ENCODE data around the gene LARGE1.

Gene LARGE1

DNA sequence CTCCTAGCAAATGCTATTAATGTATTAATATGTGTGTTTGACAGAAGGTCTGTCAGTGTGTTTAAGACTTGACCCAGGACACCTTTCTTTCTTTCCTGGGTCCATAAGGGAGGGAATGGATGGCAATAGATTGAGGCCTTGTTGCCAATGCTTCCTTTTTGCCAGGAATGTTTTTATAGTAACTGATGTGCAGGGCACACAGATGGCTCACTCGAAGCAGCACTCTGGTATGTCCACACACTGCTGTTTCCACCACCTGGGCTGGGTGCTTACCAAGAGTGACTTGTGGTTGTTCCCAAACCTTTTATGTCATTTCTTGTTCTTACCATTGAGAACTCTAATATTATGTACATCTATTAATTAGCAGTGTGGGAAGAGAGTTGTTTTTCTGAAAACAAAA is 465.2 kb downstream of the LARGE1 start:
- no peak for DNase-seq

DNA sequence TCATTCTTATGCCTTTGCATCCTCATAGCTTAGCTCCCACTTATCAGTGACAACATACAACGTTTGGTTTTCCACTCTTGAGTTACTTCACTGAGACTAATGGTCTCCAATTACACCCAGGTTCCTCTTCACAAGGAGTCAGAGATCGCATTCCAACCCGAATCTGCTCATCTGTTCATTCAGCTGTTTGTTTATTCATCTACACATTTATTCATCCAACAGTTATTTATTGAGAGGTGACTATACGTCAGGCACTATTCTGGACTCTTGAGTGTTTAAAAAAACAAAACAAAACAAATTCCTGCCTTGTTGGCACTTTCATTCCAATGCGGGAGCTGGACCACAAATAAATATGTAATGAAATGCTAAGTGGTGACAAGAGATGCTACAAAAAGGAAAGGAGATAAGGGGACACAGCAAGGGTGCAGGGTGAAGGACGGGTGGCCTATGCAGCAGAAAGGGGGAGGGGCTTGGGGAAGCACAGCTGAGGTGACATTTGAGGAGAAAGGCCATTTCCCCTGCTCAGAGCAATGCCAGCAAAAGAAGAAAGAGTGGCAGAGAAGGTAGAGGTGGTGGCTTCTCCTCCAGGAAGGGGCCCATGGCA is 468.3 kb downstream of the LARGE1 start:
- DNase-seq, result no peak

DNA sequence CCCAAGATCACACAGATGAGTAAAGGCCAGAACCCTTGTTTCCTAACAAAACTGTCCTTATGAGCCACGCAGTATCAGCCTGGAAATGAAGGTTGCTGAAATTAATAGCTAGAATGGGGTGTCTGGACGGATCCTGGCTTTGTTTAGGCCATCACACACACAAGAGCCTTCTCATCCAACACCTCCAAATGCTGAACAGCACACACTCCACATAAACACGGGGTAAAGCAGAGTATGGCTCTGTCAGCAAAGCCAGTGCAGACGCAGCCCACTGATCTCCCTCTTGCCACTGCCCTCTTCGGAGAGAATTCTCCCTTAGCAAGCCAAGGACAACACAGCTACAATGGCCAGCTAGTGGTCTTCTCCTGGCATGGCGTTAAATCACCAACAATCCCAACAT is 469.5 kb downstream of the LARGE1 start:
- no peak for DNase-seq

DNA sequence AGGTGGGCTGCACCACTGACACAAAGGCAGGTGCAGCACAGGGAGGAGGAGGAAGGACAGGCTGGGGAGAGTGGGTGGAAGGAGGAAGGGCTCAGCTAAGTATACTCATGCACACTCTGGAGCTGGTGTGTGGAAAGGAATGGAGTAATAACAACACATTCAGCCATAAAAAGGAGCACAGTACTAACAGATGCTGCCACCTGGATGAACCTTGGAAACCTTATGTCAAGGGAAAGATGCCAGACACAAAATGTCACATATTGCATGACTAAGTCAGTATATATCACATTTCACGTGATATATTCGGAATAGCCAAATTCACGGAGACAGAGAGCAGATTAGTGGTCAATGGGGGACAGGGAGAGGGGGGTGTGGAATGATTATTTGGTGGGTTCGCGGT is 472.5 kb downstream of the LARGE1 start:
- no peak for DNase-seq

DNA sequence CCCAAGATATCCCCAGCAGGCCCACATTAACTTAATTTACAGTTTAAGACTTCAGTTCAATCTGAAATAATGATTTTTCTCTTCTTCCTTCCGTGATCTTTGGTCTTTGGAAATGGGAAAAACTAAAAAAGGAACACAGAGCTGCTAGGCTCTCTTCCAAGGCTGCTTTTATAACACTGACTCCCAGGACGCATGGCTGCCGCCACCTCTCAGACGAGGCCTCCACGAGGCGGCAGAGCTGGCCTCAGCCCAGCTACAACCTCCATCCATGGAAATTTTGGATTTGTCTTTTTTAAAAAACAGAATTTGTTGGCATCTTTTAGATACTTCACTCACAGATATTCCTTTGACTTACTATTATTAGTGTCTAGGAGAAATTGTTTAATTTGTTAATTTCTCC is 476.6 kb downstream of the LARGE1 start:
- DNase-seq, result no peak

DNA sequence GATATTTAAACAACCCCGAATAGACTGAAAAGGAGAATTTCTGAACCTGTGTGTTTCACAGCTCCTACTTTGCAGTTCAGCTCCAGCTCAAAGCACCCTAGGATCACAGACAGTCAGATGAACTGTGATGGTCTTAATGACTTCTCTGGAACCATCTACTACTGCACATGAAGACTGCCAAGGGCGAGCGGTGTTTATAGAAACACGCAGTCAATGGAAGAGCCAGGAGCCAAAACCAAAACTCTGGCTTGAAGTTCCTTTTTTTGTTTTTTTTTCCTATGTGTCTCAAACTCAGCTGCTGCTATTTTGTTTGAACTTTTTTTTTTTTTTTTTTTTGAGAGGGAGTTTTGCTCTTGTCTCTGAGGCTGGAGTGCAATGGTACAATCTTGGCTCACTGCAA is 479.5 kb downstream of the LARGE1 start:
- DNase-seq, result no peak

DNA sequence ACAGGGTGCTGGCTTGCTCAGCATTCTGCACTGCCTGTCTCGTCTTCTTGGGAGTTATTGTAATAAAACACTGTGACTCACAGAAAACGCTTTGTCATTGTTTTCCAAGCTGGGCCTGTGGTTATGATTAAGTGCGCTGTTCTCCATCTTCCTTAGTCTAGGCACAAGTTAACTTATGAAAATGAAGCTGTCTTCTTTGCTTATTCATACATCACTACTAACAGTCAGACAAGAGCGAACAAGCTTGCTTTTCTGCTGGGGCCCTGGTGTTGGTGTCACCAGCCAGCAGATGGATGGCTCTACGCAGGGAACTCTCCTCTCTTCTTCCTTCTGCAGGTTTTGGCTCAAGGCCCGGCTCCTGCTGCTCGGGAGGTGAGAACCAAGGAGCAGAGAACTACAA is 482.0 kb downstream of the LARGE1 start:
- no peak for DNase-seq

DNA sequence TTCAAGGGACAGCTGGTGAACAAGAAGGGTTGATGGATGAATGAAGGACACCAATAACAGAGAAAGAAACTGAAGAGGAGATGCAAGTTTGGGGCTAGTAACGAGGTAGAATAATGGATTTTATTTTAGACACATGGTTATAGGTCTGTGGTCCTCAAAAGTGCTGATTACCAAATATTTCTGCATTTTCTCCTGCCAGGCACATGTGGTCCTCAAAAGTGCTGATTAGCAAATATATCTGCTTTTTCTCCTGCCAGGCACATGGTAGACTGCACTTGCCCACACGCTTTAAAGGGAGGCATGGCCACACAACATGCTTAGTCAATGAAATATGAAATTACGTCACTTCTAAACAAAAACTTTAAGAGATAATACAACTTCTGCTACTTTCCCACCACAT is 489.0 kb downstream of the LARGE1 start:
- no peak for DNase-seq

DNA sequence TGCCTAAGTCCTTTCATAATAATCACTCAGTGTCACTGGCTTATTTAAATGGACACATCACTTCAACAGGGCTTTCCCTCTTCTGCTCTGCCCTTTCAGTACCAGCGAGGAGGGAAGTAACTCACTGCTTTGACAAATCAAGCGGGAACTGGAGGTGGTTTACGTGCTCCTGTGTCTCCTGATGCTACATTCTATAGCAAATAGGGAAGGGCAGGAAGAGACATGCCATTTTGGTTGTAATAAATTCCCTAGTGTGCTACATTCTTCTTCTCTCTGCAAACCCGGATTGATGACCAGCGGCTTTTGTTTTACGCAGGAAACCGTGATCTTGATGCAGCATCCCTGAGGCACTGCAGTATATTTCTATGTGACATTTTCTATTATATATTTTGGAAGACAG is 491.0 kb downstream of the LARGE1 start:
- DNase-seq, result no peak

DNA sequence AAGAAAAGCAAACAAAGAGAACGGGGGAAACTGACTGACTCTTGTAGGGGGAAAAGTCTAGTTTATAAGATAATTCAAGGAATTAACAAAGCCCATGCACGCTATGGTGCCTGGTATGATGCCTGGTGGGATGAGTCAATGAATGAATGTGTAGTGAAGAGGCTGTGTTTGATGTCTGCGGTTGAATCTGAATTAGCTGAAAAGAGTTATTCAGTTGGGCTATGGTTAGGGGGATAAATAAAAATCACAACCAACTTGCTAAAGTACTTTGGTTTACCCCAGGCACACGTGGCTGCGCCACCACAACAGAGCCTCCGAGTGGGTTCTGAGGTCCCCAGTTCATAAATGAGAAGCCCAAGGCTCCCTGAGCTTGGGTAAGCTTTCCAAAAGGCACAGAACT is 492.8 kb downstream of the LARGE1 start:
- no peak for DNase-seq

DNA sequence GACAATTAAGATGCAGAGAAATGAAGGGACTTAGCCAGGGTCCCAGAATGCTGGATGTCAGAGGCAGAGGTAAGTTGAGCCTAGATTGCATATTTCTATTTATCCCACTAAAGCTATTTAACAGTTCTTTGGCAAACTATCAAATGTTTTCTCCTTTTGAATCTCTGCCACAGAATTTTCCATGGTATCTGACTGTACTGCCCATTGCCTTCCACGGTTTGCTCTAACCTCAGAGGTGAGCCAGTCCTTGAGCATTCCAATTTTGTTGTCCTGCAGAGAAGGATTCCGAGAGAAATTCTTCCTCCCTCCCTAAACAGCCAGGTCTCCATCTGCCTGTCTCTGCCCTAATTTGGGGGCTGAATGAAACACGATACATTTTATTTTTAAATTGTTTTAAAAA is 493.8 kb downstream of the LARGE1 start:
- DNase-seq, result no peak

DNA sequence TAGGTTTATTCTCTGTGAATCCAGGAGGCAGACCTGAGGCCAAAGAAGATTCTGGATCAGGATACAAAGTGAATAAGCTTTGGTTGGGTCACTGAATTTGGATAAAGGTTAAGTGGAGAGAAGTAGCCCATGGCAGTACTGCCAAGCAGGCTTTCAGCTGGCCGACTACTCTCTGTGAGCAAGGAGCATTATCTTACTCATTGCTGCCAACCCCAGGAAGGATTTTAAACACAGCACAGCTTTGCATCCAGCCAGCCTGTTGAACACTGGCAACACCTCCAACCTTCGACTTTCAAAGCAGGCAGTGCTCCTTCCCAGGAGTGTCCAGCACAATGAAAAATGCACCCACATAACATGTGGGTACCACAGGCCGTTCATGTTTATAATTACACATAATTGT is 498.4 kb downstream of the LARGE1 start:
- no peak for DNase-seq

DNA sequence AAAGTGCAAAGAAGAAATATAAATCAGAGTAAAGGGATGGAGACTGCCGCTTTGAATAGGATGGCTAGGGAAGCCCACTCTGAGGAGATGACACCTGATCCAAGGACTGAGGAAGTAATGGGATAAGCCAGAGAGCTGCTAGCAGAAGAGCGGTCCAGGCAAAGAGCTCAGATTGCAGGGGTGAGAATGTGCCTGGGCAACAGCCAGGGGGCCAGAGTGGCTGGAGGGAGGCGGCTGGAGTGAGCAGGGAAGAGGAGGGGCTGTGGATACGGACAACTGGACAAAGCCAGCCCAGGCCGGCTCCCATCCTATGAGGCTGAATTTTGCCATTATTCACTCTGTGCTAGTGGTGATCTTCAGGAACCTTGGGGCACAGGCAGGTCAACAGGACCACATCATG is 501.8 kb downstream of the LARGE1 start:
- DNase-seq, result no peak

DNA sequence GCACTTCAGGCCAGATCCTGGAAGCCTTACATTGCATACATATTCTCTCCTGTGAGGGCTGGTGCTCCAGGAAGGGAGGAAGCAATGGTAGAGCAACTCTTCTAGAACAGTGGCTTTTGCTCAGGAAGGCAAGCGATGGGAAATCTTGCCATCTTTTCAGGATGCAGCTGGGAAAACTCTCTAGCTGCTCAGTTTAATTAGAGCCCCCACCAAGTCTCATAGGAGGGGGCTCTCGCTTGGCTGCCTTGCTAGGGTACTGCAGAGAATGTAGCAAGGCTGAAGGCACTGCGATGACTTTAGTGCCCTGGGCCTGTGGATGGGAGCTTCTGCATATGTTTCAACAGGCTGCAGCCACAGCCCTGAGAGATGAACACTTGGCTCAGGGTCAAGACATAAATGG is 504.9 kb downstream of the LARGE1 start:
- DNase-seq, result no peak

DNA sequence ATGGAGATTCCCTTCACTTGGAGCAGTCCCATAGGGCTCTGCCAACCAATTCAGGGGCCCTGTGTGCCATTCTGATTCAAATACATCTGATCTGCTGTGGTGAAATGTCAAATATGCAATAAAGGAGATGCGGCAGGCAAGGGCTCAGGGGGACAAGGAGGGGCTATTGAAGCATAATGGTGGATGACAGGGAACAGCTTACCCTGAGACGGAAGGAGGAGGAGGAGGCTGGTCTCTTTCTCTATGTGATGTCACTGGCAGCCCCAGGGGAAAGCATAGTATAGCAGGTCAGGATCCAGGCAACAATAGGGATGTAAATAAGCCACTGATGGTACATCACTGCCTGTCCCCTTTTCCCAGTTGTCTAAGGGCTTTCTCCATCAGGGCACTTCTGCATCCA is 511.2 kb downstream of the LARGE1 start:
- DNase-seq, result no peak

DNA sequence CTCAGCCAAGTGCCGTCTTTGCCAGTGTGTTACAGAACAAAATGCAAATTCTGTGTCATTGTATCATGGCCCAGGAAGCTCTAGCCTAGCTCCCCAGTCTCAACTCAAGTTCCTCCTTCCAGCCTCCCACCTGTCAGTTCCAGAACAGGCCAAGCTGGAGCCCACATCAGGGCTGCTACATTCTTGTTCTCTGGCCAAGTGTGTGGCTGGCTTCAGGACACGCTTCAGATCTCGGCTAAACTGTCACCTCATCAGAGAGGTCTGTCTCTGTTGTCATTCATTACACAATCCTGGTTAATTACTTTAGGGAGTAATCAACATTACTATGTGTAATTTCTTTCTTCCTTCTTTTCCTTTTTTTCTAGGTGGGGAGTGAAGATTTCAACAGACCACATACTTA is 515.1 kb downstream of the LARGE1 start:
- DNase-seq, result no peak

DNA sequence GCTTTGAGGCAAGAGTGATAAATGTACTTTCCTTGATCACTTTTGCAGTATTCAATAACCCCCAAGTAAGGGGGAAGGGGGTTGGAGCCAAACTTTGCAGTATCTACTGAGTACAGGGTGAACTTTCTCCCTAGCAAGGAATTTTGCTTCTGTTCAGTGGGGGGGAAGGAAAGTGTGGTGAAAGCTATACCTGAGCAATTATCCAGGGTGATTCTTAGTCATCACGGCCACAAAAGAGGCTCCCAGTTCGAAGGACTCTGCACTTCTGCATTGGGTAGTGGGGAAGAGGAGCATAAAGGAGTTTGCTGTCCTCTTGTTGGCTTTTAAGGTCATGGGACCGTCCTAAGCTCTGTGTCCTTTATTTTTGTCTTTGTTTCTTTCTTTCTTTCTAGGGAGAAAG is 515.6 kb downstream of the LARGE1 start:
- DNase-seq, result no peak

DNA sequence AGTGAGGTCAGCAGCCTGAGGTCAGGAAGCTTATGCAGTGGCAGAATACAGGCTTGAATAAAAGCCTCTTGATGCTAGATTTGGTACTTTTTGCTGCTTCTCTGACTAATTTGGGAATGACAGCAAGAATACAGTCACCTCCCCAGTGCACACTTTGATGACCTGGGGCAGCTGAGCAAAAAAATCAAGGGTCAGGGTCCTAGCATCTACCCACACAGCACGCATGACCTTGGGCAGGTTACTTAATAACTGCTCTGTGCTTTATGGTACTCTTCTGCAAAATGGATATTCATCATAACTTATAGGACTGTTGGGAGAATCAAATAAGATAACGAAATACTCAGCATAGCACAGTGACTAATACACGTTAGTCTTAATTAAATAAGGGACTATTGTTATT is 518.0 kb downstream of the LARGE1 start:
- DNase-seq, result no peak

DNA sequence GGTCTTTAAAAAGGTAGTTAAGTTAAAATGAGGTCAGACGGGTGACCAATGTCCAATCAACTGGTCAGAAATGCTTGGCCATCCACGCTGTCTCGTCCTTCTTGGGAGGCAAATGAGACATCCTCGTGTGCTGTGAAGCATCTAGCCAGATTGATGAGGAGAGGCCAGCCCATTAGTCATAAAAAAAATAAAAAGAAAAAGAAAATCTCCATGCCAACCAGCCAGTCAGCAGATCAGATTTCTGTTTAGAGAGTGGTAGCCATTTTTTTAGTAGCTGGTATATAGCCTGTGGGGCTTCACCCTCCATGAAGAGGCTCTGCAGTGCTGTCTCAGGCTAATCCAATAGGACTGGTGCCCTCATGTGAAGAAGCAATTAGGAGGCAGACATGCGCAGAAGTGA is 519.0 kb downstream of the LARGE1 start:
- no peak for DNase-seq

DNA sequence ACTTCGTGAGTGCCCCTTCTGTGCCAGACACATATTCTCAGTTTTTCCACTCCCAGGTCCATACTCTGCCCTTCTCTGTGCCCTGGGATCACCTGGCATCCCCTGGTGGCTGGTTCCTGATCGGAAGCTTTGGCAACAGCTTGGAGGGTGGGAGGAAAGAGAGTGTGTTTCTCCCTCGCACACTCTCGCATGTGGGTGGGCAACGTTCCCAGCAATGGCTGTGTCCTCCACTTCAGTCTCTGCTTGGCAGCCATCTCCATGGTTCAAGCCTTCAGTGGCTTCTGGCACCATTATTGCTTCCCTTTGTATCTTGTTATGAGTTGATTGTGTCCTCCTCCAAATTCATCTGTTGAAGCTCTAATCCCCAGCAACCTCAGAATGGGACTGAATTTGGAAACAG is 519.4 kb downstream of the LARGE1 start:
- no peak for DNase-seq

DNA sequence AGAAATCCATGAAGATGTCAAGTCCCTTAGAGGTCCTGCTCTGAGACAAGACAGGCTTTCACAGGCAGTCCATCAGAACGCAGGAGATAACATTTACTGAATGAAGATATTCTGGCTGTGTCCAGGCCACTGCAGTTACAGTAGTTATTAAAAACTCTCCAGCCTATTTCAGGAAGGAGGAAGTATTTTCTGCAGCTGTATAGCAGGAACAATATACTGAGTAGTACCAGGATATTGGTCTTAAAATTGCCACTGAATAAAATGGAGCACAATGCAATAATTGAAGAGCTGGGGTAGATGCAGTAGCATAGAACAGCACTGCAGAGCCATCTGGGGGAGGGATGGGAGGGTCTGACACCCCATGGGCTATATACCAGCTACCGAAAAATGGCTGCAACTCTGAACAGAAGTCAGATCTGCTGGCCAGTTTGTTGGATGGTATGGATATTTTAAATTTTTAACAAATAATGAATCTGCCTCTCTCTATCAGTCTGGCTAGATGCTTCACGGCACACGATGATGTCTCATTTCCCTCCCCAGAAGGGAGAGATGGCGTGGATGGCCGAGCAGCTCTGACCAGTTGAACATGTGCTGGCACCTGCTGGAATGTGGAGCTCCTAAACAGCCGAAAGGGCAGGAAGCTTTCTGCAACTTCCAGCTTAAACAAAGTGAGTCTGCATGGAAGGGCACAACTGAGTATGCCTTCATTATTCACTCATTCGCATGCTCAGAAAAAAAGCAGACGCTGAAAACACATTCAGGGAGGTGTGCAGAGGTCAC is 520.0 kb downstream of the LARGE1 start:
- no peak for DNase-seq

DNA sequence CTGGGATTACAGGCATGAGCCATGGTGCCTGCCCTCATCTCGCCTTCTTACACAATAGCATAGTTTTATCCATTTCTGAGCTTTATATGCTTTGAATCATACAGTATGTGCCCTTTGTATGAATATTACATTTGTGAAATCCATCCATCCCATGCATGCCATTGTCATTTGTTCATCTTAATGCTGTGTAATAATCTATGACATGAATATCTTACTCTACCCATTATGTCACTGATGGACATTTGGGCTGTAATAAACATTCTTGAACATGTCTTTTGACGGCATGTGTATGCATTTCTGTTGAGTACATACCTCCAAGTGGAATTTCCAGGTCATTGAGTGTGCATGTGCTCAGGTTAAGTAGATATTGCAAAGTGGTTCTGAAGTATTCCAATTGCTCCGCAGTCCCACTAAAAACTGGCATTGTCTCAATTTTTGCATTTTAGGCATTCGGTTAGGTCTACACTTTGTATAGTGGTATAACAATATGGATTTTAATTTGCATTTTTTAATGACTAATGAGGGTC is 522.8 kb downstream of the LARGE1 start:
- no peak for DNase-seq

DNA sequence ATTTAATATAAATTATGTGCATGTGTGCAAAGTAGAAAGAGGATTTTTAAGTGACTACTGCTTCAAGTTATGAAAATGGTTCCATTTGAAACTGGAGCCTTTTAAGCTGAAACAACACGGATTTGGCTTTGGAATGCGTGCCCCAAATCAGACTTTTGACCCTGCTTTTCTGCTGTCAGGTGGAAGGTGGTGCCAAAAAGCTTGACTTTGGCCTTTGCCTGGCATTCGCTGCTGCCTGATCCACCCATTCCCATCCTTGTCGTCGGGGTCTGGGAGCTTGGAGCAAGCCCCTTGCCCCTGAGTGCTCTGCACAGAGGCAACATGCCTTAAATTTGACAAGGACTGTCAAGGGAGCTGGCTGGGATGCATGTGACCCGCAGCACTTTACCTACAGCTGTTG is 526.8 kb downstream of the LARGE1 start:
- DNase-seq, result no peak

DNA sequence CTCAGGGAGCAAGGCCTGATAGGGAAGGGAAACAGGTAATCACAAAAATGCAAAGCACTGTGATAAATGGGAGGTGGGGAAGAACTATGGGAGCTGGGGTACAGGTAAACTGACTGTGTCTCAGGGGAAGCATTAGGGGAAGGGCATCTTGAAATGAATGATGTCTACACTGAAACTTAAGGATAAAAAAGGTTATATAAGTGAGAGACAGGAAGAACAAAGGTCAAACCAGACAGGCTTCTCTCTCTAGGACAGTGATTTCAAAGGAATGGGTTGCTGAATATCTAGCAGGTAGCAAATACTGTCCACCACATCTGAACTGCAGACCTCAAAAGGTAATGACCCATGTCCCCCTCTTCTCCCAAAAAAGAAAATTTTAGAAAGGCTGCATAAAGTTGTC is 529.0 kb downstream of the LARGE1 start:
- no peak for DNase-seq

DNA sequence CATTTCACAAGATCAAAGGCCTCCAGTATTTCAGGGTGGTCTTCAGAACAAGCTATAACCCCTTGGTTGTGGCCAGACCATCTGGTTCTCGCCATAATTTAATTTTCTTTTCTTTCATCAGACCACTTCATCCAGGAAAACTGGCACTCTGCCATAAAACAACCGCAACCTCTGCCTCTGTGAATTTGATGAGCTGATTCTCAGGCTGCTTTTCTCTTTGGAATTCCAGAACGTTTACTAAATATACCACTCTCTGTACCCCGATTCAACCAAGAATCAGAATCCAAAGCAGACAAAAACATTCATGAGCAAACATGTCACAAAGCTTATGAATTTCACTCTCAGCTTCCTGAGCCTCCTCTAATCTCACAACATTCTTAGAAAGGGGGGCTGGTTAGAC is 530.3 kb downstream of the LARGE1 start:
- no peak for DNase-seq

All from CD4-positive, alpha-beta T cell treated with Interferon gamma for 1 hour (primary cell).